KBM-7 (cell line): ENCODE results near the gene ATP10D.

Experiments used
- DNase-seq: peaks from one replicate; pipeline ENCODE4 v3.0.0-alpha.2; 2015
- in situ Hi-C: fragments of 300-500 bp; cut with MboI; formaldehyde crosslinking; loops from 2 replicates; pipeline ENCODE4 v1.14.3; 2020; ENCODE audit warnings: low sequenced_read_pairs, low pct_unique_long_range_greater_than_20kb, mixed read lengths

ATP10D gene

DNA sequence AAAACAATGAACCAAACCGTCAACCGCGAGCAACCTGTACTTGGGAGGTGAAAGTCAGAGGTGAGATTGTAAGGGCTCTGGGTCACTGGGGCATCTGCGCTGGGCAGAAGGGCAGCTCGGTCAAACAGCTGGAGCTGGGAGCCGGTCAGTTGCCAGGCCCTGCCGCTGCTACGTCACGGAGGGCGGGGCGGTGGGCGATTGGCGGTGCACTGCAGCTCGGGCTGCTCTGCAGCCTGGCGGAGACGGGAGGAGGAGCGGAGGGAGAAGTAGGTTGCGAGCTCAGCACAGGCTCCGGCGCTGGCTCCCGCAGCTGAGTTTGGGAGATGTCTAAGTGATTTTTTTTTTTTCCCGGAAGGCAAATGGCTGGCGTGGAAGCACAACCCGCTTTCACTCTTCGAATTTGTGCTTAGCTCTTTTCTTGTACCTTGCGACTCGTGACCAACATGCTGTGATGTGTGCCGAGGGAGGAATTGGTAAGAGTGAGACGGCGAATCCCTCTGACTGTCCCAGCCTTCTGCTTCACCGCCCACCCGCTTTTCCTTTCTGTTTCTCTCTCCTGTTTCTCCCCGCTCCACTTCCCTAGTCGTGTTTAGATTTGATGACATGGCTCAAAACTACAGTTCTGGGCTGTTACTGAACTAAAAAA, at the start of gene ATP10D:
Gene ATP10D (plus strand): TSS at position 229 of the 646 bp plus-strand sequence. CDS start 27,266 bp downstream, outside the sequence.
- in situ Hi-C loops, result no loop called here
- DNase-seq, result peak; percentile 87

GRCh38 chr4:47442980-47443379, 42.1 kb upstream of the ATP10D start:
- in situ Hi-C loops, result no loop called here
- peak; percentile 87 for DNase-seq

DNA sequence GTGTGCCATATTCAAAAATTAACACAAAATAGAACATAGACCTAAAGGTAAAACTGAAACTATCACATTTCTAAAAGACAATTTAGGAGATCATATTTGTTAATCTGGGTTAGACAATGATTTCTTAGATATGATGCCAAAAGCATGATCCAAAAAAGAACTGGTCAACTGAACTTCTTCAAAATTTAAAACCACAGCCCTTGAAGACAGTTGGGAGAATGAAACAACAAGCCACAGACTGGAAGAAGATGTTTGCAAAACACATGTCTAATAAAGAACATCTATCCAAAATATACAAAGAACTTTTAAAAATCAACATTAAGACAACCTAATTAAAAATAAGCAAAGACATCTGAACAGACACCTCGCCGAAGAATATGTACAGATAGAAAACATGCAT, 41.0 kb upstream of the ATP10D start:
- DNase-seq, result peak; percentile 25
- in situ Hi-C loops, result no loop called here

DNA sequence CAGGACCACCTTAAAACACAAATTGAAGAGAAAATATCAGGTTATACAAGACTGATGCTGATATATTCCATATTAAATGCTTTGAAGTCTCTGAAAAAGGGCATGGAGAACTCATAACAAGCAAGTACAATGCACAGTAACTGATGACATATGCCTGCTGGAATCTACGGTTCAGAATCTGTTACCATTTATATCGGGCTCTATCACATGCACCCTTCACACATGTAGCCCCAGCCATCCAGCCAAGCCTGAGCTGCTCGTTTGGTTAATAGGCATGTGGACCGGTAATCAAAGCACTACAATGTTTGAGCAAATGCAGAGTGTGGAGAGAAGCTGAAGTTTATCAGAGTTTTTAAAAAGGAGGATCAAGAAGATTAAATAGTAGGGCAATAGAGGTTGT, 33.4 kb upstream of the ATP10D start:
- DNase-seq, result no peak
- in situ Hi-C loops, result no loop called here

DNA sequence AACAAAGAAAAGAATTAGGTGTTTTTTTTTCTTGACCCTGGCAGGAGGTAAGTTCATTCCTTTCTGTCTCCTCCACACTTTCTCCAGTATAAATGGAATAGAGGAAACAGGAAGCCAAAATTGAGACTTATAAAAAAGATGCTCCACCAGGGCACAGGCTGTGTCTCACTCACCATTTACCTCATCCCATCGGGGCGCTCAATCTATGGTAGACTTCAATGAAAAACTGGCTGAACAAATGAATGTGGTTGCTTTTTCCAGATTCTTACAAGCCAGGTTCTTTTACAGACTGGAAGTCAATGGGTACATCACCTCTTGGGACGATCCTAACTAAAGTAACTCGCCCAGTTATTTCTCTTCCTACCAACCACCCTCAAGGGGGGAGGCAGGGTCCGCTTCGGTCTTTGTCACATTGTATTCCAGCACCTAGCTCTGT, 22.3 kb upstream of the ATP10D start:
- no peak for DNase-seq
- in situ Hi-C loops, result no loop called here

- in situ Hi-C loops, result no loop called here
- peak; percentile 95 for DNase-seq
Measured at GRCh38 chr4:47463235-47463956, 21.7 kb upstream of the ATP10D start, which contains the start of gene COMMD8. Gene COMMD8 (minus strand): TSS chr4:47463702. CDS start chr4:47463651, 51 bp downstream.

GRCh38 chr4:47465004-47465403, 20.1 kb upstream of the ATP10D start:
- DNase-seq, result peak; percentile 27
- in situ Hi-C loops, result no loop called here

GRCh38 chr4:47466056-47466785, 18.9 kb upstream of the ATP10D start:
- no peak for DNase-seq
- in situ Hi-C loops, result no loop called here

DNA sequence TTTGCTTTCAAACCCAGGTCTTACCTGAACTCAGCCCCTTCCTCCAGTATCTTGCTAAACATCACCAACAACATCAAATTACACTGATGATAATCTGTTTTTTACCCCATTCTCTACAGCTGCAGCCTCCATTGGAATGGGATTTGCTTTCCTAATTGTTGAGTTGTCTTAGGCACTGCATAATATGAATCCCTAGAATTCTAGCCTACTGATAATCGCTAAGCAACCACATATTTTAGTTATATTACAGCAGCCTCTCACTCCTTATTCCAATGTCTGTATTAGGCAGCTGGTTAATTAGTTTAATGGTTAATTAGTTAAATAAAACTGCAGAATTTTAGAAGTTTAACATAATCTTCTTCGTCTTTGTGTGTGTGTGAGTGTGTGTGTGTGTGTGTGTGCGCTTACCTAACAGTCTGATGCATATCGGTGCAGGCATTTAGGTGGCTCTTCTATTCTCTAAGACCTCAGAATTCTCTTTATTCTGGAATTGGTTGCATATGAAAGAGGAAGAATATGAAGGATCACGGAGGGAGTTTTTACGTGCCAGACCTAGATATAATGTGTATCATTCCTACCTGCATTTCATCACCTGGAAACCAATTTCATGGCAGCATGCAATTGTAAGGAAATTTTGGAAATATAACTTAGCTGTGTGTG, 16.2 kb upstream of the ATP10D start:
- DNase-seq, result no peak
- in situ Hi-C loops, result no loop called here

DNA sequence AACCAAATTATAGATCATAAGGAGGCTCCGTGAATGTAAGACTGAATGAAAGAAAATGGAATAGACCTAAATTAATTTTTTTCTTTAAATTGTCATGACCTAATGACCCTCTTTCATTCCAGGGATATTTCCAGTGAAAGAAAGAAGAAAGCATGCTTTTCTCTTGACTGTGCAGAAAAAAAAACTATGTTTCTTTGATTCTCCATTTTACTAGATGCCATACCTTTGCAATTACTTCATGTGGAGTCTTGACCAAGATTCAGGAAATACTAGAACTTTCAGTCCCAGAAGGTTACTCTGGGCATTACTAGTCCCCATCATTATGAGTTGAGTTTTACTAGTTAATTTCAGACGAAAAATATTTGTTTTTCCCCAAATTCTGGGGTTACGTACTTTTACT, 15.1 kb upstream of the ATP10D start:
- in situ Hi-C loops, result no loop called here
- DNase-seq, result no peak

GRCh38 chr4:47471064-47471463, 14.0 kb upstream of the ATP10D start:
- in situ Hi-C loops, result no loop called here
- DNase-seq, result no peak

DNA sequence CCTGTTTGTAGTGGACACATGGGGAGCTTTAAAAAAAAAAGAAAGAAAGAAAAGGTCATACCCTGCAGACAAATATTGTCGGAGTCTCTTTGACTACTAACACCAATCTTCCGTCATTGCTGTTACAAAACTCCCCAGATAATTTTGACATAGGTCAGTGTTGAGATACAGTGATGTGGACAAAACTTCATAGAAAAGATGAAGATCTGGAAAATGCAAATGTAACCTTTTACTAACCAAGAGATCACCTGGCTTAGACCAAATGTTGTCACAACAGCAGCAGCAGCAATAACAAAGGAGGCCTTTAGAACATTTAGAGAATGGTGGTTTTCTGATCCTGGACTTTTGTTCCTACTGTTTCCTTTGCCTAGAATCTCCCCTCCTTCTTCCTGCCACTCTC, 13.5 kb upstream of the ATP10D start:
- in situ Hi-C loops, result no loop called here
- DNase-seq, result no peak

- in situ Hi-C loops, result no loop called here
Measured at GRCh38 chr4:47473141-47473750, 11.8 kb upstream of the ATP10D start.

GRCh38 chr4:47474799-47475198, 10.3 kb upstream of the ATP10D start:
- in situ Hi-C loops, result no loop called here

More at GRCh38 chr4:47473141-47473750, 11.8 kb upstream of the ATP10D start:
- DNase-seq, result no peak

GRCh38 chr4:47475411-47475810, 9.7 kb upstream of the ATP10D start:
- in situ Hi-C loops, result no loop called here
- DNase-seq, result no peak

More at GRCh38 chr4:47474799-47475198, 10.3 kb upstream of the ATP10D start:
- no peak for DNase-seq

- DNase-seq, result no peak
- in situ Hi-C loops, result no loop called here
Measured at GRCh38 chr4:47478804-47479203, 6.3 kb upstream of the ATP10D start.

- in situ Hi-C loops, result no loop called here
- DNase-seq, result no peak
Measured at GRCh38 chr4:47482326-47482725, 2.7 kb upstream of the ATP10D start.

DNA sequence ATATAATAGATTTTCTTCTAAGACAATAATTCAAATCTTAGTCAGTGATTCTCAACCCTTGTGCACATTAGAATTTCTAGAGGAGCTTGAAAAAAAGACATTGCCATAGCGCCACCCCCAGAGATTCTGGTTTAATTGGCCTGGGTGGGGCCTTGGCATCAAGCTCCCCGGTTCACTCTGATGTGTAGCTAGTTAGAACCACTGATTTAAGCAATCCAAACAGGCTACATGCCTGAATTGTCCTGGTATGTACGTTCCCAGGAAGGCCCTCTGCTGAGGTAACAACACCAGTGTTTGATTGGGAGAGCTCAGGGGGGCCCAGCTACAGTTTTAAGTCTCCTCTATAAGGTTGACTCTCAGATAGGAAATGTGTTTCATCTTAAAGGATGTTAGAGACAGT, 1.3 kb upstream of the ATP10D start:
- no peak for DNase-seq
- in situ Hi-C loops, result no loop called here

- in situ Hi-C loops, result no loop called here
- no peak for DNase-seq
Measured at GRCh38 chr4:47484168-47484567, 907 bp upstream of the ATP10D start.
